Measurements from ENCODE around the gene CEMIP2.

DNA sequence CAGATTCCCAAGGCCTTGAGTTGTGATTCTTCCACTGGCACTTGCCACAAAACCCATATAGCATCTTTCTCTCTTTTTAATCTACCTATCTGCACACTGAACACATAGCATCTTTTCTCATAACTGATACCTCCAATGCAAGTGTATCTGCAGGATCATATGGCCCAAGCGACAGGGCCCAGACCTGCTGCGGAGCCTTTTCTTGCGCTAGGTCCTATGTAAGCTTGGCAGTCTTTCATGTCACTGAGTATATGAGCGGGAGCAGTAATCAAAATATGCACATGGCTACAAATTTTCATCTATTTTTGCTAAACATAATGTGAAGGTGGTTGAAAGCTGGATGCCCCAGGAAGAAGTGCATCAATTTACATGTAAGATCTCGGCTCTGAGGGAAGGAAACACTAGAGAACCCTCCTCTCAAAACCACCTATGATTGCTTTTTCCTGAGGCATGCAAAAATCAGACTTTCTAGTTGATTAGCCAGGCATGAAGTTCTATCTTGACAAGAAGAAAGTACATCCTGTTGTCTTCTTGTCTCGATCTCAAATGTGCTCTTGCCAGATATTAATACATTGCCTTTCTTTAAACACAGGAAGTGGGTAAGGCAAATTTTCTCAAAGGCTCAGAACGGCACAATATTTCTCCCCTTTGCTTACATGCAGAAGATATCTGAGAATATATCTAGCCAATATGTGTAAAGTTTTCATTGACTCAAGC is 26.9 kb upstream of the CEMIP2 start:
- TF ChIP-seq POLR2A (IDR thresholded peaks at IDR 0.05; ENCODE audit: low read depth, low read length), result no peak
- TF ChIP-seq, protein P1, sequence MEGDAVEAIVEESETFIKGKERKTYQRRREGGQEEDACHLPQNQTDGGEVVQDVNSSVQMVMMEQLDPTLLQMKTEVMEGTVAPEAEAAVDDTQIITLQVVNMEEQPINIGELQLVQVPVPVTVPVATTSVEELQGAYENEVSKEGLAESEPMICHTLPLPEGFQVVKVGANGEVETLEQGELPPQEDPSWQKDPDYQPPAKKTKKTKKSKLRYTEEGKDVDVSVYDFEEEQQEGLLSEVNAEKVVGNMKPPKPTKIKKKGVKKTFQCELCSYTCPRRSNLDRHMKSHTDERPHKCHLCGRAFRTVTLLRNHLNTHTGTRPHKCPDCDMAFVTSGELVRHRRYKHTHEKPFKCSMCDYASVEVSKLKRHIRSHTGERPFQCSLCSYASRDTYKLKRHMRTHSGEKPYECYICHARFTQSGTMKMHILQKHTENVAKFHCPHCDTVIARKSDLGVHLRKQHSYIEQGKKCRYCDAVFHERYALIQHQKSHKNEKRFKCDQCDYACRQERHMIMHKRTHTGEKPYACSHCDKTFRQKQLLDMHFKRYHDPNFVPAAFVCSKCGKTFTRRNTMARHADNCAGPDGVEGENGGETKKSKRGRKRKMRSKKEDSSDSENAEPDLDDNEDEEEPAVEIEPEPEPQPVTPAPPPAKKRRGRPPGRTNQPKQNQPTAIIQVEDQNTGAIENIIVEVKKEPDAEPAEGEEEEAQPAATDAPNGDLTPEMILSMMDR (IDR thresholded peaks at IDR 0.05; ENCODE audit: extremely low read depth in 1 of 2, insufficient read depth in 1 of 2, low read depth in 1 of 2, low read length in 2 of 2), result no peak
- no peak for TF ChIP-seq EZH2 (IDR thresholded peaks at IDR 0.05; ENCODE audit: borderline replicate concordance, low read depth, low read length, severe bottlenecking)
- TF ChIP-seq FOS (IDR thresholded peaks at IDR 0.05; ENCODE audit: borderline replicate concordance, insufficient read depth, low read length), result no peak
- TF ChIP-seq JUN (IDR thresholded peaks at IDR 0.05; ENCODE audit: borderline replicate concordance, insufficient read depth, insufficient read length, low read depth), result no peak
